Measurements from ENCODE around the gene ZNF467.

ZNF467 gene

GRCh38 chr7:149819961-149820340 is 46.6 kb upstream of the ZNF467 start:
- Histone ChIP-seq H3K36me3 (ENCODE audit: insufficient read depth) (no peaks in the 10 kb centered on the region), H3K9ac (no peak overlapping the region), H4K20me1 (ENCODE audit: insufficient read depth) (no peaks in the 10 kb centered on the region), H3K4me1 (ENCODE audit: low read depth, poor library complexity, severe bottlenecking) (no peaks in the 10 kb centered on the region), H3K4me3 (IDR thresholded peaks at IDR 0.05; ENCODE audit: insufficient read depth, low read depth, low read length) (no peak overlapping the region), H2AFZ (ENCODE audit: low read depth) (no peak overlapping the region), H3K79me2 (ENCODE audit: insufficient read depth, low read depth) (no peaks in the 10 kb centered on the region), H3K27me3 (ENCODE audit: insufficient read depth, low read depth) (peaks cover 96% of the 10 kb centered on the region), H3K27ac (no peak overlapping the region), H3K4me2 (no peak overlapping the region)
- TF ChIP-seq, protein P1, sequence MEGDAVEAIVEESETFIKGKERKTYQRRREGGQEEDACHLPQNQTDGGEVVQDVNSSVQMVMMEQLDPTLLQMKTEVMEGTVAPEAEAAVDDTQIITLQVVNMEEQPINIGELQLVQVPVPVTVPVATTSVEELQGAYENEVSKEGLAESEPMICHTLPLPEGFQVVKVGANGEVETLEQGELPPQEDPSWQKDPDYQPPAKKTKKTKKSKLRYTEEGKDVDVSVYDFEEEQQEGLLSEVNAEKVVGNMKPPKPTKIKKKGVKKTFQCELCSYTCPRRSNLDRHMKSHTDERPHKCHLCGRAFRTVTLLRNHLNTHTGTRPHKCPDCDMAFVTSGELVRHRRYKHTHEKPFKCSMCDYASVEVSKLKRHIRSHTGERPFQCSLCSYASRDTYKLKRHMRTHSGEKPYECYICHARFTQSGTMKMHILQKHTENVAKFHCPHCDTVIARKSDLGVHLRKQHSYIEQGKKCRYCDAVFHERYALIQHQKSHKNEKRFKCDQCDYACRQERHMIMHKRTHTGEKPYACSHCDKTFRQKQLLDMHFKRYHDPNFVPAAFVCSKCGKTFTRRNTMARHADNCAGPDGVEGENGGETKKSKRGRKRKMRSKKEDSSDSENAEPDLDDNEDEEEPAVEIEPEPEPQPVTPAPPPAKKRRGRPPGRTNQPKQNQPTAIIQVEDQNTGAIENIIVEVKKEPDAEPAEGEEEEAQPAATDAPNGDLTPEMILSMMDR (conservative IDR thresholded peaks at IDR 0.05; ENCODE audit: low read depth, low read length): no peak

- Histone ChIP-seq H4K20me1 (ENCODE audit: insufficient read depth) (no peaks in the 10 kb centered on the region), H3K36me3 (ENCODE audit: insufficient read depth) (no peaks in the 10 kb centered on the region), H3K27me3 (ENCODE audit: insufficient read depth, low read depth) (peaks cover 94% of the 10 kb centered on the region), H3K4me3 (IDR thresholded peaks at IDR 0.05; ENCODE audit: insufficient read depth, low read depth, low read length) (no peak overlapping the region), H3K9ac (no peak overlapping the region), H3K27ac (no peak overlapping the region), H3K4me1 (ENCODE audit: low read depth, poor library complexity, severe bottlenecking) (no peaks in the 10 kb centered on the region), H3K4me2 (no peak overlapping the region), H3K79me2 (ENCODE audit: insufficient read depth, low read depth) (no peaks in the 10 kb centered on the region), H2AFZ (ENCODE audit: low read depth) (no peak overlapping the region)
- TF ChIP-seq, protein P1 (conservative IDR thresholded peaks at IDR 0.05; ENCODE audit: low read depth, low read length): no peak
These were observed 46.0 kb upstream of the ZNF467 start for GRCh38 chr7:149819141-149819960.

DNA sequence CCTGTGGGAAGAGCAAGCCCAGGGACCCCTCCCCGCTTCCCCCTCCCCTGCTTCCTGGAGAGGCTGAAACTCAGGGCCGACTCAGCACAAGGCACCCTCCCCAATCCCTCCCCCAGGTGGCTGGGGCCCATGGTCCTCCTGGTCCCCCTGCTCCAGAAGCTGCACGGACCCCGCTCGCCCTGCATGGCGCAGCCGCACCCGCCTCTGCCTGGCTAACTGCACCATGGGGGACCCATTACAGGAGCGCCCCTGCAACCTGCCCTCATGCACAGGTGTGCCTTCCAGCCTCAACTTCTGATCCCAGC is 45.1 kb upstream of the ZNF467 start:
- Histone ChIP-seq H3K4me1 (ENCODE audit: low read depth, poor library complexity, severe bottlenecking) (no peaks in the 10 kb centered on the region), H2AFZ (ENCODE audit: low read depth) (no peak overlapping the region), H3K36me3 (ENCODE audit: insufficient read depth) (no peaks in the 10 kb centered on the region), H3K9ac (no peak overlapping the region), H3K27ac (no peak overlapping the region), H4K20me1 (ENCODE audit: insufficient read depth) (no peaks in the 10 kb centered on the region), H3K27me3 (ENCODE audit: insufficient read depth, low read depth) (peaks cover 86% of the 10 kb centered on the region), H3K4me2 (no peak overlapping the region), H3K79me2 (ENCODE audit: insufficient read depth, low read depth) (no peaks in the 10 kb centered on the region), H3K4me3 (IDR thresholded peaks at IDR 0.05; ENCODE audit: insufficient read depth, low read depth, low read length) (no peak overlapping the region)
- TF ChIP-seq, protein P1 (conservative IDR thresholded peaks at IDR 0.05; ENCODE audit: low read depth, low read length): no peak

DNA sequence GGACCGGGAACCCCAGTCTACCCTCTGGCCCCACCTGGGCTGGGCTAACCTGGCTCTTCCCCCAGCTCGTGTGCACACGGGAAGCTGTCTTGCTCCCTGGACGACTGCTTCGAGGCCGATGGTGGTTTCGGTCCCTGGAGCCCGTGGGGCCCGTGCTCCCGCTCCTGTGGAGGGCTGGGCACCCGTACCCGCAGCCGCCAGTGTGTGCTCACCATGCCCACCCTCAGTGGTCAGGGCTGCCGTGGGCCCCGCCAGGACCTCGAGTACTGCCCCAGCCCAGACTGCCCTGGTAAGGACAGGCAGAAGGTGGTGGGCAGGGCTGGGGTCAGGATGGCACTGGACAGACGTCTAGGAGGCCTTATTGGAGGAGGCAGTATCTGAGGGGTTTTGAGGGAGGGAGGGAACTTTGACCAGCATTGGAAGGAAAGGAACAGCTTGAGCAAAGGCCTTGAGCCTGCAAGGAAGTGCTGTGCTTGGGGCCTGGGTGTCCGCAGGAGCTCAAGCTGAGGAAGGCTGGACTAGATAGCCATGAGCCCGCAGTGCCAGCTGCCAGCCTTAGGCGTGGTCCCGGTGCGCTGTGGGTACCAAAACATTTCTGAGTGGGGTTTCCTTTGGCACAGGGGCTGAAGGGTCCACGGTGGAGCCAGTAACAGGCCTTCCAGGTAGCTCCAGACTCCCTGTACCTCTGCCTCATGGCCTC is 44.6 kb upstream of the ZNF467 start:
- Histone ChIP-seq H4K20me1 (ENCODE audit: insufficient read depth) (no peaks in the 10 kb centered on the region), H2AFZ (ENCODE audit: low read depth) (no peak overlapping the region), H3K27me3 (ENCODE audit: insufficient read depth, low read depth) (peaks cover 81% of the 10 kb centered on the region), H3K4me1 (ENCODE audit: low read depth, poor library complexity, severe bottlenecking) (no peaks in the 10 kb centered on the region), H3K4me3 (IDR thresholded peaks at IDR 0.05; ENCODE audit: insufficient read depth, low read depth, low read length) (no peak overlapping the region), H3K4me2 (no peak overlapping the region), H3K27ac (no peak overlapping the region), H3K9ac (no peak overlapping the region), H3K79me2 (ENCODE audit: insufficient read depth, low read depth) (no peaks in the 10 kb centered on the region), H3K36me3 (ENCODE audit: insufficient read depth) (no peaks in the 10 kb centered on the region)
- TF ChIP-seq, protein P1 (conservative IDR thresholded peaks at IDR 0.05; ENCODE audit: low read depth, low read length): no peak
